ENCODE data around the gene TBC1D22A.

Gene TBC1D22A

DNA sequence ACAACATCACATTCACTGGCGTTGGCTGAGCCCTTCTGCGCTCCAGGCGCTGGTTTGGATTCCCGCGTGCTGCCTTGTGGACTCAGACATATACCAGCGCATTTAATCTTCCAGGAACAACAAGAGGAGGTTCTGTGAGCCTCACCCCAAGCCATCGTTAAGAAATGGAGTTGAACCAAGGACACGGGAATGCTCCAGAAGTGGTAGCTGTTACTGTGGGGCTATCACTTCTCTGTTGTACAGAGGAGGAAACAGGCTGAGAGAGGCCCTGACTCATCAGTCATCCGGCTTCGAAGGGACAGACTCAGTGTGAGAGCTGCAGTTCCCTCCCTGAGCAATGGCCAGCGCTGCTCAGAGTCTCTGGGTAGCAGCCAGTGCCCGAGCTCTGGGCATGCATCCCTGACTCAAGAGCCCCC, 291.3 kb downstream of the TBC1D22A start:
- DNase-seq, result no peak

DNA sequence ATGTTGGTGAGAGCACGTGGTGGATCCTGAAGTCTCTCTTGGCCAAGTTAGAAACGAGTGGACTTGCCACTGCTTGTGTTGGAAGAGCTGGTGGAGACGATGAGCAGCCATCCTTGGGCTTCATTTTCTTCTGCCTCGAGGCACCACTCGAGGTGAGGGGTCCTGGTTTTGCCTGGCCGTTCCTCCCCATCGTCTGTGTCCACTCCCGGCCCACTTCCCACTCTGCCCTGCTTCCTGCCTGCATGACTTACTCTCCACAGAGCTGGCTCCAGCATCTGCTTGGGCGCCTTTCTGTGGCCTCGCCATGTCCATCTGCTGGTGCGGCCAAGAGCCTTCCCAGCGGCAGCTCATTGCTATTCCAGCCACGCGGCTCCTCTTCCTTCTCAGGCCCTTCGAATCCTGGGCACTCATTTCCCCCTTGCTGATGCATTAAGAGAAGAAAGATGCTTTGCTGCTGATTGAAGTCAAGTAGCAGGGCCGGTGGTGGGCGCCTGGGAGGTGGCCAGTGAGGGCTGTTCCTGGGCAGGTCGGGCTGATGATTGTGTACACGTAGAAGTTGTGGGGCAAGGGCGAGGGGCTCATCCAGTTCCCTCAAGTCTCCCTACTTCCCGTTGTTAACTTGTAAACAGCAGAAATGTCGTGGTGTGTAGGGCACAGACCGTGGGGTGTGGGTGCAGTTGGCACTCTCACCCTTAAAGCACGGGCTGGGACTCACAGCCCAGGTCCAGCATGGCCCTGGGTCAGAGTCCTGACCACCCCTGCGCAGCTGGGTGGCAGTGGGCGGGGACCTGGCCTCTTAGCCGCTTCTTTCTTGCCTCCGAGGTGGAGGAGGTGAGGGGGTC, 292.0 kb downstream of the TBC1D22A start:
- DNase-seq, result no peak

DNA sequence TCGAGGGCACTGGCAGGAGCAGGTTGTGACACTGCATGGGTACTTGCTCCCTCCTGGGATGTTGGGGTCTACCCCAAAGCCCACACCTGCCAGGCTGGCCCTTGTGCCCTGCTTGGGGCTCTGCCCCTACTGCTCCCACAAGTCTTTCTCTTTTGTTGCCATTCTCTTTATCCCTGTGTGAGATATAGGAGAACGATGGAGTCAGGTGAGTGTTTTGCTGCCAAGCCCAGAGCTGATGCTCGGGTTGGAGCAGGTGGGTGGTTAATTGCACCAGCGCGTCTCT, 292.6 kb downstream of the TBC1D22A start:
- no peak for DNase-seq

DNA sequence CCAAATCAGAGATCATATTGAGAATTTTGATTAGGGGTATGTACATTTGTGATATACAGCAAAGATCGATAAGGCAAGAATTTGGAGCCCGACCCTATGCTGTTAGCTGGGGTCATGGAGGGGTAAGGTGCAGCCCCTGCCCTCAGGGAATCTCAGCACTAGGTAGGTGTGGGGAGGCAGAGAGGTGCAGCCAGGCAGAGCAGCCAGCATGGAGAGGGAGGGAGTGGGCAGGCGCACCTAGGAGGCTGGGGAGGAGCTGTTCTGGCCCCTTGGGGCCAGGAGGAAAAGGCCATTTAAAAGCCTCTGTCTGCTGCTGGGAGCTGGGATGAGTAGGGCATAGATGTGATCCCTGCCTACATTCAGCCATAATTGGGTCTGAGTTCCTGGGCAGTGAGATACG, 293.0 kb downstream of the TBC1D22A start:
- DNase-seq, result no peak

DNA sequence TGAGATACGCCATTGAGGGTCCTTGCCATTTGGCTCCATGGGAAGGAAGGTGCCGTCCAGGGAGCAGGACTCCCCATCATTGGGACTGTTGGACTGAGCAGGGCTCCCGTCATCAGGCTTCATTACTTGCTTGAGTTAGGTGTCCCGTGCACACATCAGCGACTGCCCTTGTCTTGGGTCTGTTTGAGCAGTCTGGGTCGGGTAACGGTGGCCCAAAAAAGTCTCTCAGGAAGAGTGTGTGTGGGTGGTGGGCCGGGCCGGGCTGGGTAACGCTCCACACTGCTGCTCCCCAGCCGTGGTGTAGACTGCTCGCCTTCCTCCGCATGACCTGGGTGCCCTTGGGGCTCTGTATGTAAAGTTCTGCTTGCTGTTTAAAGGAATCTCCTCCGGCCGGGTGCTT, 293.5 kb downstream of the TBC1D22A start:
- no peak for DNase-seq

DNA sequence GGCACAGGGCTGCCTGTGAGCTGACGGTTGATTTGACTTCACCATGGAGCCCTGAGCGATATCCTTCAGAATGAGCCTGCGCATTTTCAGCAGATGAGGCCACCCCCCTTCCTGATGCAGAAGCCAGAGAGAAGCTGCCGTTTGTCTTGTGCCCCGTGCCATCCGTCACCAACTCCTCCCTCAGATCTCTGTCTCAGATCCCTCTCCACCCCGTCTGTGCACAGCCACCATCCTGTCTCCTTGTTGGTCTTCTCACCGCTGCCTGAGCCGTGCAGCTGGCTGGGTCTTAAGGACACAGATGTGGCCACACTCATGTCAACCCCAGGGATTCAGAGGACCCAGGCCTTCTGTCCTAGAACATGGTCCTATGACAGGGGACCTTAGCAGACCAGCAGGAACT, 293.9 kb downstream of the TBC1D22A start:
- no peak for DNase-seq

DNA sequence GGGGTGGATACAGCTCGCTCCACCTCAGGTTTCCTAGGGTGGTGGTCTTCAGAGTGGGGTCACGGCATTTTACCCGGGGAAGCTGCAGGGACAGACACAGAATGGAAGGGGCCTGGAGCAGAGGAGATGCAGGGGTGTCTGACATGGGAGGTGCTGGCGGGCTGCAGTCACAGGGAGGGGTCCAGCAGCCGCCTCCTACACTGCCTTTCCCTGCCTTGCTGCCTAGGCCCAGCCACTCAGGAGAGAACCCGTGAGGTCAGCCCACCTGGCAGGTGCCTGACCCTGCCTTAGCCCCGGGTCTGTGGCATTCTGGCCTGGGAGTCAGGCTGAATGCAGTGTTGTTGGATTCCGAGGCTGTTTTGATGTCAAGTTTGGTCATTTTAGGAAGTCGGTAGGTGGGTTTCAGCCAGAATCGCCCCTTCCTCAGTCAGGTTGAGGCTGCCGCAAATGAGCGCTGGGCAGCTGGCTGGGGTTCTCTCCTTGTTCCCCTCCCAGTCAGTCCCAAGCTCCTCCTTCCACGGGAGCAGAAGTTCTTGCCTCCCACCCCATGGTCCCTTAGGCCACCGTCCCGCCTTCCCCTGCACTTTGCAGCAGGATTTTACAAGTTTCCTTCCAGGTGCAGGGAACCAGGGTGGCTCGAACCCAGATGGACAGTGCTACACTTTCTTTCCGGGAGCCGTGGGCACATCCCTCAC, 294.5 kb downstream of the TBC1D22A start:
- DNase-seq, result no peak

DNA sequence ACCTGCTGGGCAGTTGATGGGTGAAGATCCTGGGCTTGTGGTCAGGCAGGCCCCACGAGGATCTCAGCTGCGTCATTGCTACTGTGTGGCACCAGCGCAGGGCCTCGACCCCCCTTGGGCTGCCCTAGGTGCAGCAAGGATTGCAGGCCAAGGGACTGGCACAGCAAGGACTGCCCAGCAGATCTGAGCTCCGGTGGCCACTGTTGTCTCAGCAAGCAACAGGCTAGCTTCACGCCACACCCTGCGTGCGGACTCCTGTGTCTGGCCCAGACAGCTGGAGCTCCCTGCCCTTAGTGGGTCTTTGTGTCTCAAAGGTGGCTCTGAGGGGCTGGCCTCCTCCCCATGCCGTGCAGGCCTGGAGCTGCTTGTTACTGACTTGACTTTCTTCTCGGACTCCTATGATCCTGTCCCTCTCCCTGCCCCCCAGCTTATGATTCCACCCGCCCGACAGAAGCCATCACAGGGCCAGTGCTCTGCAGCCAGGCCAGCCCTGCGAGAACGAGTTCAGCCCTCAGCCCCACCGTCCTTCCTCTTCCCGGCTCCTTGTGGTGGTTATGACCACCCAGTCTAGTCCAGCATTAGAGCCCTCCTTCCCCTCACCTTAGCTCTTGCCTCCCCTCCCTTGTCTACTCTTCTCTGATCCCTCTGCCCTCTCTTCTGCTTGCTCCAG, 295.6 kb downstream of the TBC1D22A start:
- DNase-seq, result no peak

DNA sequence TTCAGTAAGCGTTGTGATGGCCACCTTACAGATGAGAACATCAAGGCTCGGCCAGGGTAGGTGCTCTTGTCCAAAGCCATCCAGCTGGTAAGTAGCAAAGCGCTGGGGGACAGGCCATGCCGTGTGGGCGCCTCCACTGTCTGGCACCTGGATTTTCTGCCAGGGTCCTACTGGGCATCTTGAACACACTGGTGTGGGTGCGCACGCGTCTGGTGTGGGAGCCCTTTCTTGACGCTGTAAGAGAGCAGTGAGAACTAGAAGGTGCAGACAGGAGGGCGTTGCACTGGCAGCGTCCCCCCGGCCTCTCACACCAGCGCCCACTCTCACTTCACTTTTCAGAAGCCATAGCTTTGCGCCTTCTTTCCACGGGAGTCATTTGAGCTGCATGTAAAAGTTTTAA, 296.6 kb downstream of the TBC1D22A start:
- no peak for DNase-seq

DNA sequence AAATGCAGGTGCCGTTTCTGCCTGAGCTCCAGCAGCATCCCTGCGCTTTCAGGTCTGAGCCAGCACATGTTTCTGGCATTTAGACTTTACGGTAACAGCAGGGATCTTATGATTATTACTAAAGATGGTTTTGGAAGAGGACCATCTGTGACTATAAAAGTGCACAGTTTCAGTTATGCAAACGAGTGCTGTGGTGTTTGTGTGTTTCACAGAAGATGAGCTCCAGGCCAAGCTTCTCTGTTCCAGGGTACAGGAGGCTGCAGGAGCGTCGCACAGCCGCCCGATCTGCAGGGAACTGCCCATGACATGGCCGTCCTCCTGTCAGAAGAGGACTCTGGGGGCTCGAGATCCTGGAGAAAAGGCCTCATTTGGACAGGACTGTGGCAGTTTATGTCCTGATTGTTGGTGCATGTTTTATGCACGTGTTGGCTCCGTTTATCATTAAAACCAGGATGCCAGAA, 297.3 kb downstream of the TBC1D22A start:
- no peak for DNase-seq

DNA sequence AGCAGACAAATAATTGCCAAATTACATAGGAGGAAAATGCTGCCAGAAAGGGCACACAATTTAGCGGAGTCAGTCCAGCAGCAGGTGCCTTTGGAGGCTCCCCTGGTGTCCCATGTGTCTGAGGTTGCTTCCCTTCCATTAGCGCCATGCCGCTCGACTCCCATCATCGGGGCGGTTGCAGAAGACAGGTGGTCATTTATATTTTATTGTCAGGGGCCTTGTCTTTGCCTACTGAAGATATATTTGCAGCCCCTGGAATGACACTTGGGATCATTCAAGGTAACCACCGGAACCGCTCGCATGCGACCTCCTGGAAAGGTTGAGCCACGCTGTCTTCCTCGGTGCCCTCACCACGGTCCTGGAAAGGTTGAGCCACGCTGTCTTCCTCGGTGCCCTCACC, 298.3 kb downstream of the TBC1D22A start:
- DNase-seq, result no peak

DNA sequence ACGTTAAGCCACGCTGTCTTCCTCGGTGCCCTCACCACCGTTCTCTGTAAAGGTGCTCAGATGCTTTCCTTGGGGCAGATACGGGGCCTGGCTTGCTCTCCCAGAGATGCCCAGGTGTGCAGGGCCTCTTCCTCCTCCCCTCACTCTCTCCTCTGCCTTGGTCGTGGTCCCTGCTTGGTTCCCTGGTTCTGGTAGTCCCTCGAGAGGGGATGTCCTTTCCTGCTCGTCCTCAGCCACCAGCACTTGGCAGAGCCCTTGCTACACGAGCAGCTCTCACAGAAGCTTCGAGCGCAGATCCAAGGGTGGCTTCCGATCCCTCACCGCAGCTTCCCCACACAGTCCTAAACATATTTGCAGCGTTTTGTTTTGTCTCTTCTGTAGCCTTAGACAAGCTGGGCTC, 298.8 kb downstream of the TBC1D22A start:
- no peak for DNase-seq

DNA sequence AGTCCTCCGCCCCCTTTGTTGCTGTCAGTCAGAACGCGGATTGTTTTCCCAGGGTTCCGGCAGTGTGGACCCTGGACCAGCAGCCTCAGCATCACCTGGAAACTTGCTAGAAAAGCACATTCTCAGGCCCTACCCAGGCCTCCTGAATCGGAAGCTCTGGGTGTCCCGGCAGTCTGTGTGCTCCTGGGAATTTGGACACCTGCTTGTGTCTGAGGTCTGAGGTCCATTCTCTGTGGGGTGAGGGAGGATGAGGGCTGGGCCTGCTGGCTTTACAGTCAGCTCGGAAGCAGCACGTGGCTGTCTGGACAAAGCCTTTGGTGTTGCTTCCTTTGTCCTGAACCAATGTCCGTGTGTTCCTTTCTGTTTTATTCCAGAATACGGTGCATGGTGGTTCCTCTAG, 299.7 kb downstream of the TBC1D22A start:
- no peak for DNase-seq

DNA sequence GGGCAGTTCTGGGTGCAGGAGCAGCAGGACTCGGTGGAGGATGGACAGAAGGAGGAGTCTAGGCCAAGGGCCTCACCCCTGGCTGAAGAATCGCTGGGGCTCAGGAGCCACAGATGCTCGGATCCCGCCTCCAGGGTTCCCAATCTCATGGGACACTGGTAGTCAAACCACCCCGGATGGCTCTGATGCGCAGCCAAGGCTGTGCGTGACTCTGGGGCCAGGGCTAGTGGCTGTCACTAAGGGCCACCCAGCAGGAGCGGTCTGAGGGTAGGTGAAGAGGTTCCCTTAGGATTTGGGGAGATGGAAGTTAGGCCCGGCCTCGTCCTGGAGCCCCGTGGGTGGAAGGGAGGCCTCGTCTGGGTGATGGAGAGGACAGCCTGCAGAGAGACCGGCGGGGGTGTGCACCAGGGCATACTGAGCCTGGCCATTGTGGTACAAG, 300.6 kb downstream of the TBC1D22A start:
- no peak for DNase-seq

DNA sequence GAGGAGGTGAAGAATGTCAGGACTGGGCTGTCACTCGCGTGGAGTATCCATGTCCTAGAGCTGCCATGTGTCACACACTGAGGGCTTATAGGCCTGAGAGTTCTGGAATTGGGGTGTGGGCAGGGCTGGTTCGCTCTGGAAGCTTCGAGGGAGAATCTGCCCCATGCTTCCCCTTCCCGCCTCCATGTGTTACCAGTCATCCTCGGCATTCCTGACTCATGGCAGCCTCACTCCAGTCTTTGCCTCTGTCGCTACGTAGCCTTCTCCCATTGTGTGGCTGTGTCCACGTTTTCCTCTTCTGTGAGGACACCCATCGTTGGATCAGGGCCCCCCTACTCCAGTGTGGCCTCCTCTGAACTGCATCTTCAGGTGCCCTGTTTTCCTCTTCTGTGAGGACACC, 301.2 kb downstream of the TBC1D22A start:
- DNase-seq, result no peak

DNA sequence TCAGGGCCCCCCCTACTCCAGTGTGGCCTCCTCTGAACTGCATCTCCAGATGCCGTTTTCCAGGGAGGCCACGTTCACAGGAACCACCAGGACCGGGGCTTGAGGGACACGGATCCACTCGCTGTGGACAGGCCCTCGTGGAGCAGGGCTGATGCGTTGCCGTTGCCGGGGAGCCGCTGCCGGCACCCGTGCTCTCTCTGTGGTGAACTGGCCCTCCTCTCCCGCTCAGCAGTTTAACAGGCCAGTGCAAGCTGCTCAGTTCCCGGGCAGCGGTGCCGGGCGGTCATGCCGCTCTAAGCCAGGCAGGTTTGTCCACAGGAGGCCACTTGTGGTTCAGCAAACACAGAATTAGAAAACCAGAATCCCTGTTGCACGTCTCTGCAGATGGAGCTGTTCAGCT, 301.6 kb downstream of the TBC1D22A start:
- no peak for DNase-seq

DNA sequence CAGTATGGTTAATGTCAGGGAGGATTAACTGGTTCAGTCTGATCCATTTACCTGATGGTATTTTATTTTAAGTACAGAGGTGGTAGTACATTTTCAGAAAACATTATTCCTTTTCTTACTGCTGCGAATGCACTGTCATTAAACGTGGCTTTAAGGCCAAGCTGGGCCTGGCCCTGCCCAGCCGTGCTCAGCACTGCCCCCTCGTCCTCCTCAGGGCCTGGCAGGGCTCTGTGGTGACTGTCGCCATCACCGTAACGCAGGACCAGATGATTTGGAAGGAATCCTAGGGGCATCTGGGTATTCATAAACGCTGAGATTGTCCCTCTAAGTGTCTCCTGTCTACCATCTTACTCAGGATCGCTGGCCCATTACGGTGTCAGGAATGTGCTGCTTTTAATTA, 302.0 kb downstream of the TBC1D22A start:
- DNase-seq, result no peak

DNA sequence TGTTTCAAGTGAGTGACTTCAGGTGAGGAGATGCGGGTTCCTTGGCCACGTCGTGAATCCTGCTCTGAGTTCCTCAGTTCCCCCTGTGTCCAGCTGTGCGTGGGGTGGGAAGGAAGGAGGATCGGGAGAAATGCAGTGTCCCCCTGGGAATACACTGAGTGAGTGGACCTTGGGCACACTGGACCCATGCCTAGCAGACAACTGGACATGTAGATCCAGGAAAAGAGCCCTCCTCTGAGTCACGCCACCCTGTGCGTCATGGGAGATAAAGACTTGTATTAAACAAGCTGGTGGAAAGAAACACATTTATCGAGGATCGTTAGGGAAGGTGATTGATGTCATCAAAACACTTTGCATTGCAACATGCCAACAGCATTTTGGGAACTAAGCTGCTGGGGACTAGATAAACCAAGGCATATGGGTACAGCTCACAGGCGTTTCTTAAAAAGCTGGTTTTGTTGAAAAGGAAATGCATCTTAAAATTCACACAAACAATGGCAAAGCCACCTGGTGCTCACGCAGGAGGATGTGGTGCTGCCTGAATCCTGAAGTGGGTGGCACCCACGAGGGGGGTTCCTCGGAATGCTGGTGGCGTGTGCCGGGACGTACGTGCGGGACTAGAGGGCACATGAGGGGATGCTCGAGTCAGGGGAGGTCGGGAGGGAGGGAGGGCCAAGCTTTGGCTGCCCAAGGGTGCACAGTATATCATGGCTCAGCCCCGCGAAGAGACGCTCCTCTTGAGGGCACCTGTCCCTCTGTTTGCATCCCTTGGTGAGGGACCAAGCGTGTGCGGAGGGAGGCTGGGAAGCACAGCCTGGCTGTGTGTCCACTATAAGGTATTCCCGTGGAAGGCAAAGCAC, 303.5 kb downstream of the TBC1D22A start:
- no peak for DNase-seq

DNA sequence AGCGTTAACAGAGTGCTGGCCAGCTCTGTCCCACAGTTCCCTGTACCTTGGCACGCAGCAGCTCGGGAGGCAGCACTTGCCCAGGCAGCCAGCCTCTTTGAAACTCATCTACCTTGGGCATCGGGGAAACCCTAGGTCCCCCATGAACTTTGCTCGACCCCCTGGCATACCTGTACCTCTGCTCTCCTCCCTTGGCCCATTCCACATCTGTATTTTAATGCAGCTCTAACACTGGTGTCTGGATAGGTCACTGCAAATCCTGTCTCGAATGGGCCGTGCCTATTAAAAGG, 304.1 kb downstream of the TBC1D22A start:
- no peak for DNase-seq

DNA sequence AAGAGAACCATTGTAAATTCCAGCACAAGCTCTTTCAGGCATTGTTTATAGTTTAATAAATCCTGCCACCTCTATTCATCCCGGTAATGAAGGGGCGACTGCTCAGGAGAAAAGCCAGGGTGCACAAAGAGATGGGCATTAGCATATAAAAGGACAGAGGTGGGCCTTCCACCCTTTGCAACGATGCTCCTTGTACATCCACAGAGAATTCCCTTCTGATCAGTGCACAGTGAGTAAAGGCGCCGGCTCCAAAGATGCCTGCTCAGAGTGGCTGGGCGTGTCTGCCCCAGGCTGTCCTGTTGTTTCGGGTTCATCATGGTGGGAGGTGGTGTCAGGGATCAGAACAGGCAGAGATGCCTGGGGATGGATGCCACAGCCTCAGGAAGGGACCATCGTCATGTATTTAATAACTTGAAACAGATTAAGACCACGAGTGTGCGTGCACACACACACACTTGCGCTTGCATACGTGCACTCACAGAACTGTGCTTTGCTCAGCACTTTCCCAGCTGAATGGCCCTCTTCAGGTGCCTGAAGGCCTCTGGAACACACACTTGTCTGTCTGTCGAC, 305.0 kb downstream of the TBC1D22A start:
- DNase-seq, result no peak

DNA sequence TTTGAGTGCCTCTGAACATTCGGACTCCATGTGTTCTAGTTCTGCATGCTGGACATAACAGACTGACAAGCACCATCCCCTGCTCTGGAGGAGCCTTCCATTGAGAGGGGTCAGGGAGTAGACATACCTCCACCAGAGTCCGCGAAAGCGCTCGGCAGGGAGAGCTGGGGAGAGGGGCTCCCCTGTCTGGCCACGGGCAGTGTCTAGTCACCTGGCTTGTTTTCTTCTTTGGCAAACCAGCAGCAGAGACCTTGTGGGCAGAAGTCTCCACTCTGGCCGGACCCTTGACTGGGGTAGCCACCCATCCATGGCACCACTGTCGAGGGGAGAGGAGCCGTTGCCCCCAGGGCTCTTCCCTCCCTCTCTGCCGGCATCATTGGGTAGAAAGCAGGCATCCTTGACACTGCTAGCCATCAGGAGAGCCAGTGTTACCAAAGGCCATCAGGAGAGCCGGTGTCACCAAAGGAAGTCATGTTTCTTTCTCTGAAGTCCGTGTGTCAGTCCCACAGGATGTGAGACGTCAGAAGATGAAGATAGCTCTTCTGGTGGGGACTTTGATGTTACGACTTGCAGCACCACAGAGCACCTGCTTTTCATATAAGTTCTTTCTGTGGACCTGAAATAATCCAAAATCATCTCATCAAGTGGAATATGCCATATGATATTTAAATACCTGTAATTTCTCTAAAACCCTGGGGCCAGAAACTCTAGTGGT, 305.6 kb downstream of the TBC1D22A start:
- no peak for DNase-seq

DNA sequence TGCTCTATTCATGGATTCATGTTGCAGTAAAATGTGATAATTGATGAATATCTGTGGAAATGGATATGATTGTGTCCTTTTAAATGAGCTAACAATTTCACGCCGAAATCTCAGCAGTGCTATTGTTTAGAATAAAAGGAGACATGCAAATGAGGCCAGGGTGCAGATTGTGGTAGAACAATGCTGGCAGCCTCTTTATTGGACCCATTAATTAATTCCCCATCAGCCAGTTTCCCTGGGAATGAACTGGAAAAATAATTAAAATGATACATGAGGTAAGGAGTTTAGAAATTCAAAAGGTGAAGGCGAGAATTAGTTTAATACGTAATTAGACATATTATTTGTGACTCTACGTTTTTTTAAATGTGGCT, 306.2 kb downstream of the TBC1D22A start:
- DNase-seq, result no peak

Measured in NCI-H82 (cell line).